CD4-positive, alpha-beta T cell treated with Interleukin-1 beta for 1 hour (primary cell): ENCODE measurements around the gene C9orf152.

Experiments used
- DNase-seq, 2 donors: peaks; one replicate each; pipeline ENCODE4 v3.0.0-alpha.2; 2020 to 2022

Gene C9orf152

GRCh38 chr9:110179734-110180133 lies 28.2 kb downstream of the C9orf152 start:
- no peak for DNase-seq

- no peak for DNase-seq
Observed at GRCh38 chr9:110178281-110178680, 29.7 kb downstream of the C9orf152 start.

- no peak for DNase-seq
Observed at GRCh38 chr9:110175275-110175968, 32.5 kb downstream of the C9orf152 start.

- DNase-seq: no peak
Observed at GRCh38 chr9:110173322-110173642, 34.7 kb downstream of the C9orf152 start.

- DNase-seq: no peak
Observed at GRCh38 chr9:110170357-110171257, 37.4 kb downstream of the C9orf152 start.

GRCh38 chr9:110168486-110168885 lies 39.5 kb downstream of the C9orf152 start:
- no peak for DNase-seq

- DNase-seq: no peak
Observed at GRCh38 chr9:110161940-110162339, 46.0 kb downstream of the C9orf152 start.

GRCh38 chr9:110160685-110161084 lies 47.3 kb downstream of the C9orf152 start:
- no peak for DNase-seq

GRCh38 chr9:110160123-110160522 lies 47.8 kb downstream of the C9orf152 start:
- no peak for DNase-seq

- DNase-seq: no peak
Observed at GRCh38 chr9:110157823-110158664, 49.9 kb downstream of the C9orf152 start.

- DNase-seq: peak; percentile 29 to 52
Observed at GRCh38 chr9:110156902-110157301, 51.1 kb downstream of the C9orf152 start.

GRCh38 chr9:110156416-110156815 lies 51.5 kb downstream of the C9orf152 start:
- DNase-seq: no peak

- no peak for DNase-seq
Observed at GRCh38 chr9:110155751-110156150, 52.2 kb downstream of the C9orf152 start.

- no peak for DNase-seq
Observed at GRCh38 chr9:110153431-110153830, 54.5 kb downstream of the C9orf152 start.

GRCh38 chr9:110152704-110153374 lies 55.1 kb downstream of the C9orf152 start:
- peak in 1 of 2 donors; percentile 56 for DNase-seq
